ENCODE measurements around the gene MDFIC.

Gene MDFIC

DNA sequence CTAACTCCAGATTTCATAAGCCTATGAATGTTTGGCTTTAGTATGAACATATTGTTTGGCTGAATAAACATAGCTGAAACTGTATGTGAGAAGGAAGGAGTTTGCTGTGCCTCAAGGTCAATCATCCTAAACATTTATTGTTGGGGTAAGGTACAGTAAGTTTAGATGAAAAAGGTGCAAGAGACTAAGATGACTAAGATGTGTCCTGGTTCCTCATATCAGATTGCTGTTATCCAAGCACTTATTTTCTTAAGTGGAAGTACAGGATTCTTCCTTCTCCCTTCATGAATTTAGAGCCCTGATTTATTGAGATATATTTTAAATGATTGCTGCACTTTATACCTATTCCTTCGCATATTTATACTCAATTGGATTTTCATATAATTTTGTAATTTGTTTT is 12.2 kb downstream of the MDFIC start:
- Mint-ChIP-seq H3K27ac (no peak overlapping the region), H3K27me3 (no peaks in the 10 kb centered on the region), H3K4me3 (no peak overlapping the region), H3K4me1 (ENCODE audit: low read depth) (peaks cover 50% of the 10 kb centered on the region), H3K9me3 (no peaks in the 10 kb centered on the region), H3K36me3 (ENCODE audit: low read depth) (peaks cover 40% of the 10 kb centered on the region)
- DNase-seq, result no peak

DNA sequence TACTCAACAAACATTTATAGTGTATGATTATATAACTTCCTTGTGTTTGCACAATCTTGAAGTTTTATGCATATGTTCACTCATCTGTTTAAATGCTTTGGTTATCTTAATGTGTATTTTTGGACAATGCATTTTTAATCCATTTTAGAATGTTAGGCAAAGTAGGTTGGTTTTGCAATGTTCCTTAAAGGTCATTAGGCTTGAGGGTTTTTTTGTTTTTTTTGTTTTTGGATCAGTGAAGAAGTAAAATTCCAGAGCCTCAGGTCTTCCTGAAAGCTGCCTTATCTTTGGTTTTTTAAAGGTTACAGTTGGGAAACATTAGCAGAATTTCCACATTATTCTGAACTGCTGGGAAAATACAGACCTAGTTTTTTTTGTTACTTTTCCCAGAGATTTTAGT is 12.8 kb downstream of the MDFIC start:
- Mint-ChIP-seq H3K27me3 (no peaks in the 10 kb centered on the region), H3K27ac (peak overlapping the region; percentile 64), H3K9me3 (no peaks in the 10 kb centered on the region), H3K4me1 (ENCODE audit: low read depth) (peaks cover 56% of the 10 kb centered on the region), H3K36me3 (ENCODE audit: low read depth) (peaks cover 44% of the 10 kb centered on the region), H3K4me3 (peak overlapping the region; percentile 11)
- DNase-seq, result no peak

DNA sequence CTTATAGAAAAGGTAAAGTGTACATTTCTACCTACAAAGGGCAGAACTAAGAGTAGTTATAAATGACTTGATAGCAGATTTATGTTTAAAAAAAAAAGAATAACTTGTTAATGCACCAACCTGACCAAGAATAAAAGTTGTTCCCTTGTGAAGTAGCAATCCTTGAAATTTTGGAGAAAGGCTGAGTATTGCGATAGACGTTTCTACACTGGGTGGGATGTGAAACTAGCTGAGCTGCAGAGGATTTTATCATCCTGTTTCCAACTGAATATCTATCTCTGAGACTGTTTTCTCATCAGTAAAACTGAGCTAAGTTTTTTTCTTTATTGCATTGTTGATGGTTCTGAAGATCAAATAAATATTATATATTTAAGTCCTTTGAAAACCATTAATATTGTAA is 14.6 kb downstream of the MDFIC start:
- H3K4me3 Mint-ChIP-seq, result peak overlapping the region; percentile 11
- peaks cover 57% of the 10 kb centered on the region for H3K36me3 Mint-ChIP-seq (ENCODE audit: low read depth)
- peak overlapping the region; percentile 17 for H3K27ac Mint-ChIP-seq
- H3K9me3 Mint-ChIP-seq, result no peaks in the 10 kb centered on the region
- no peaks in the 10 kb centered on the region for H3K27me3 Mint-ChIP-seq
- peaks cover 73% of the 10 kb centered on the region for H3K4me1 Mint-ChIP-seq (ENCODE audit: low read depth)
- DNase-seq, result no peak

DNA sequence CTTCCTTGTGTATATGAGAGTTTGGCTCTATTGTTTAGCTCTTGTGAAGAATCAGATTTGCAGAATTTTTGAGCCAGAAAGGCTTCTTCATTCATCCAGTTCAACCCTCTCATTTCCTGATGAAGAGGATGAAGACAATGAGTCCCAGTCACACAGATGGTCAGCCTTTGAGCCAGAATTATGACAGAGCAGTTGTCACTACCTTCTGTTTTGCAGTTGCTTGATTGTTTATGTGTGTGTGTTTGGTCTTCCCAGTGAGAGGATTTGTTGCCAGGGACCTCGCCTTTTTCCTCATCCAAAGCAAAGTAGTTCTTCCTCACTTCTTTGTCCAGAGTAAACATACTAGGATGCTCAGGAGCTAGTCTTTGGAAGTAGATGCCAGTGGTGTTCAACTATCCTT is 15.6 kb downstream of the MDFIC start:
- H3K4me1 Mint-ChIP-seq (ENCODE audit: low read depth), result peaks cover 81% of the 10 kb centered on the region

DNA sequence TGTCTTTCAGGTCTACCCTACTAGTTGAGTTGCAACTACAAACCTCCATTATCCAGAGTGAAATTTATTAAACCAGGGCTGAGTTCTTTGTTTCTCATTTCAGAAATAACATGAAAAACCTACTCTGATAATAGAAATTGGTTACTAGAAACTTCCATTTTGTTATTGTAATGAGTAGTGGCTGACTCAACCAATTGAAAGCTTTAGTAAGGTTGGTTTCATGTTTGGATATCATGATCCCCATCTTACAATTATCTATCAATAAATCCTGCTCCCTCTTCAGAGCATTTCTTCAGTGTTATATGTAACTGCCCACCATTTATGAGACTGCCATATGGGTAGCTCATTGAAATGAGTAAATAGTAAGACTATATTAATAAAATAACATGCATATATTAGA is 16.9 kb downstream of the MDFIC start:
- no peak for DNase-seq
- peaks cover 71% of the 10 kb centered on the region for H3K36me3 Mint-ChIP-seq (ENCODE audit: low read depth)
- no peaks in the 10 kb centered on the region for H3K9me3 Mint-ChIP-seq
- H3K27me3 Mint-ChIP-seq, result no peaks in the 10 kb centered on the region
- no peak overlapping the region for H3K27ac Mint-ChIP-seq
- H3K4me3 Mint-ChIP-seq, result no peak overlapping the region
- H3K4me1 Mint-ChIP-seq (ENCODE audit: low read depth), result peaks cover 86% of the 10 kb centered on the region

More for the DNA sequence above, 15.6 kb downstream of the MDFIC start:
- Mint-ChIP-seq H3K27ac (peak overlapping the region; percentile 38), H3K4me3 (no peak overlapping the region), H3K27me3 (no peaks in the 10 kb centered on the region), H3K36me3 (ENCODE audit: low read depth) (peaks cover 66% of the 10 kb centered on the region), H3K9me3 (no peaks in the 10 kb centered on the region)
- no peak for DNase-seq

DNA sequence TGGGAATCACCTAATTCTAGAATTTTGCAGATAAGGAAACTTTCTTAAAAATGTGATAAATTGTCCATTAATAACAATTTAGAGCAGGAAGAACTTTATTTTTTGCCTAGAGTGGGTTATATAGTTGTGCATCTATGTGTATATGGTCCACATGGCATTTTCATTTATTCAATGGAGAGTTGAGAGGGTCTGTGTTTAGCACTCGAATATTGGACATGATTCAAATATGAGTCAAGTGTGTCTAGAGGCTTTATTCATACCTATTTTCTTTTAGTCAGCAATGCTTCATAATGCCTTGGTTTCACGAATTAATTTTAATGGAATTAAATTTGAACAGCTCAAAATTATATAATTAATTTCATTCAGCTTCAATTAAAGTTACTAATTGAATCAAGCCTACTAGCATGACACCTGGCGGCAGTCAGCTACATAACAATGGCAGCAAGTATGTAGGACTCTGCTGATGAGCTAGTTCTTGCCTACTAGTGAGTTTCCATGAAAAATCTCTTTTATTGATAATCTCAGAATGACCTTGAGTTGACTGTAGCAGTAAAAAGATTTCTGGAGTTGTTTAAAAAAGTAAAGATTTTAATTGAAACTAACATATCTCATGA is 17.7 kb downstream of the MDFIC start:
- DNase-seq, result no peak
- H3K4me1 Mint-ChIP-seq (ENCODE audit: low read depth), result peaks cover 86% of the 10 kb centered on the region
- no peak overlapping the region for H3K4me3 Mint-ChIP-seq
- H3K9me3 Mint-ChIP-seq, result no peaks in the 10 kb centered on the region
- no peaks in the 10 kb centered on the region for H3K27me3 Mint-ChIP-seq
- H3K36me3 Mint-ChIP-seq (ENCODE audit: low read depth), result peaks cover 71% of the 10 kb centered on the region
- no peak overlapping the region for H3K27ac Mint-ChIP-seq

DNA sequence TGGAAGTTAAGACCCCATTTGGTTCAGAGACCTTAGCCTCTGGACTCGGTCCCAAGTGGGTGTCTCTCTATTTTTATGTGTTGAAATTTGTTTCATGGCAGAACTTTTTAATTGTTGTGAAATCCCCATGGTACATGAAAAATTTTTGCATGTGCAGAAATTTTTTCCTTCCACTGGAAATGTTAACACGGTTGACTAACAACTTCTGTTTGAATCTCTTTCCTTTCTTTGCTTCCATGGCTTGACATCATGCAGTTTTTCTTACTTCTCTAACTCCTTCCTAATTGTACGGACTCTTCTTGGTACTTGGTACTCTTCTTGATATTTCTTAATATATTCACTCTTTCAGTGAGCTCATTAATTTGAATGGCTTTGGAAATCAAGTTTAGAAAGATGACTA is 18.3 kb downstream of the MDFIC start:
- Mint-ChIP-seq H3K27ac (peak overlapping the region; percentile 59), H3K4me3 (no peak overlapping the region), H3K27me3 (no peaks in the 10 kb centered on the region), H3K36me3 (ENCODE audit: low read depth) (peaks cover 74% of the 10 kb centered on the region), H3K9me3 (no peaks in the 10 kb centered on the region), H3K4me1 (ENCODE audit: low read depth) (peaks cover 86% of the 10 kb centered on the region)
- DNase-seq, result no peak

DNA sequence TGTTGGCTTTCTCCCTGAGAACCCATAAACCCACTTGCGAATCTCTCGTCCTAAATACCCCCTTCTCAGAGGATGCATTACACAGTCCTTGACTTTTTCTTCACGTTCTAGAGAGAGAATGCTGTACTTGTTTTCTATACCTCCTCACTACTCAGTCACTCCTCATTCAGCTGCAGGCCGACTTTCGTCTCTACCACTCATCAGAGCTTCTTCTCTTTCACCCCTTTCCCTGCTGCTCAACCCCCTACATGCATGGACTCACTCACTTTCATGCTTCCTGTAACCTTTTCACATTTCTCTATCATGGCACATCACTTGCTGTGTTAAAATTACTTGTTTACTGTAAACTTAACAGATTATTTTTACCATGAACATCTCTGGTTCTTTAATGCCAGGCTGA is 19.8 kb downstream of the MDFIC start:
- H3K4me3 Mint-ChIP-seq, result no peak overlapping the region
- peaks cover 81% of the 10 kb centered on the region for H3K36me3 Mint-ChIP-seq (ENCODE audit: low read depth)
- peak overlapping the region; percentile 47 for H3K27ac Mint-ChIP-seq
- peaks cover 82% of the 10 kb centered on the region for H3K4me1 Mint-ChIP-seq (ENCODE audit: low read depth)
- H3K27me3 Mint-ChIP-seq, result no peaks in the 10 kb centered on the region
- no peaks in the 10 kb centered on the region for H3K9me3 Mint-ChIP-seq
- DNase-seq, result no peak

DNA sequence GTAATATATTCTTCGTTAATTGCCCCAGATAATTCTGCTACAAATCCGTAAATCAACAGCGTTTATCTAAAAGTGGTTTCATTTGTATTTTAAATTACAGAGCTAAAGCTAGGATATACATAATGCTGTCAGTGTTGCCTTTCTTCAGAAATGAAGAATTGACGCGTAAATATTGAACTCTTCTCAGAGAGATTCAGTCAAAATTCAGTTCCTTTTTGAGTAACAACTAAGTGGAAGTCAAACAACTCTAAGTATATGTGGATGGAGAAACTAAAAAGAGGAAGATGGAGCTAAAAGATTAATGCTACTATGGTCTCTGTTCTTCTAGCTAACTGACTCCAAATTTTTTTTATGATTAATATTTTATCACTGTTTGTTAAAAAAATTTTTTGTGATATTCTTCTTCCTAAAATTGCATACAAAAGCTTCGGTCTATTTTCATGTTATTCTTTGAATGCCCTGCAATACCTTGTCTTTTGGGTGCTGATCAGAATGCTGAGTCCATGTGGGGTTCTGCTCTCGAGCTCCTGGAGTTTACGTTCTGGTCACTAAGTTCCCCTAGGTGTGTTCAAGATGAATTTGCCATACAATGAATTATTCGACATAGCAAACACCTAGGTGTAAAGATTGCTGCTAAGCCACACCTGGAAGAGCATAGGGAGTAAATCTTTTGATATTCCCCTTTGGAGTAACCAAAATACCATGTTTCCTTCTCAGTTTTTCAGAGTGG is 20.7 kb downstream of the MDFIC start:
- no peak for DNase-seq
- H3K36me3 Mint-ChIP-seq (ENCODE audit: low read depth), result peaks cover 85% of the 10 kb centered on the region
- no peaks in the 10 kb centered on the region for H3K27me3 Mint-ChIP-seq
- no peaks in the 10 kb centered on the region for H3K9me3 Mint-ChIP-seq
- no peak overlapping the region for H3K4me3 Mint-ChIP-seq
- H3K4me1 Mint-ChIP-seq (ENCODE audit: low read depth), result peaks cover 86% of the 10 kb centered on the region
- H3K27ac Mint-ChIP-seq, result peak overlapping the region; percentile 71

DNA sequence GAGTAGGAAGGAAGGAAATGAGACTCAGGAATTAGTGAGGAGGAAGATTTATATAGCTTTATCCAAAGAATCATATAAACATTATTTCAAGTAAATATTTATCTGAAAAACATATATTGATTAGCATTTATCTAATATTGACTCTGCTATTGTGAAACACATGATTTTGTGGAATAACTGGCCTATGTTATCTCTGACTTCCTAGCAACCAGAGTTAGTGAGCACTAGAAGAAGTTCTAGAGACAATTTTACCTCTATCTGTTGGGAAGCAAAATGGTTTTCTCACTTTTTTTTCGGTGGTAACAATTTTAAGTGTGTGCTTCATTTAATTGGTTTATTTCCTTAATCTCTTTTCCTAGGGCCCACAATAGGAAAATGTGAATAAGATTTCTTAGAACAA is 21.6 kb downstream of the MDFIC start:
- peaks cover 89% of the 10 kb centered on the region for H3K4me1 Mint-ChIP-seq (ENCODE audit: low read depth)
- no peak overlapping the region for H3K27ac Mint-ChIP-seq
- H3K36me3 Mint-ChIP-seq (ENCODE audit: low read depth), result peaks cover 89% of the 10 kb centered on the region
- no peak for DNase-seq
- H3K4me3 Mint-ChIP-seq, result no peak overlapping the region
- H3K9me3 Mint-ChIP-seq, result no peaks in the 10 kb centered on the region
- H3K27me3 Mint-ChIP-seq, result no peaks in the 10 kb centered on the region

DNA sequence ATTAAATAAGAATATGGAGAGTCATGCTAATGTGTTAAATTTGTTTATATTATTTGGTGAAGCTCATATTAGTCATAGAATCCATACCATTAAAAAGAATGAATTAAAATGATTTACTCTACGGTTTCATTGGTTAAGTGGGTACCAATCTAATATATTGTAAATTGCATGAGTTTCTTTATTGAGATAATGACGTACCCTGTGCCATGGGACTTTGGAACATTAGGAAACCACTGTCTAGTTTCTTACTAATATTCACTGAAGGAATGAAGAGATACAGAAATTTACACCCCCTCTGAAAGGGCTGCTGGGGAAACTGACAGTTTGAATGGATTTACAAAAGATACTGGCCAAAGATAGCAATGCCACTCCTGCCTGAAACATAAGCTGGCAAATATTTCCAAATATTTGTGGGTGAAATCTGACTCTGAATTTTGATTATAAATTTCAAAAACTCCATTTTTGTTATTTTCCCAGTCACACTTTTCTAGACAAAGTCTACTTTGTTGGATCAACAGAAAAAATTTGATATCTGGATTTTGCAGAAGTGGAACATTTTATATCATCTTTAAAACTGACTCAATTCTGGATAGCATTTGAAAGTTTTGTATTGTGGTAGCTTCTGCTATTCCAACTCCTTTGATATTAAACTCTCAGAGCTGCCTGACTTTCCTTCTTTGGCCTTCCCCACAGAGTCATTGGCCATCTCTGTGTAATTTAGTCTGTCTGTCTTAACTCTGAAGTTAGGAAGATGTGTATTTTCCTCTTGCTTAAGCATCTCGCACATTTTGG is 22.3 kb downstream of the MDFIC start:
- H3K36me3 Mint-ChIP-seq (ENCODE audit: low read depth), result peaks cover 91% of the 10 kb centered on the region
- no peaks in the 10 kb centered on the region for H3K27me3 Mint-ChIP-seq
- no peaks in the 10 kb centered on the region for H3K9me3 Mint-ChIP-seq
- DNase-seq, result no peak
- no peak overlapping the region for H3K4me3 Mint-ChIP-seq
- peaks cover 89% of the 10 kb centered on the region for H3K4me1 Mint-ChIP-seq (ENCODE audit: low read depth)
- H3K27ac Mint-ChIP-seq, result peak overlapping the region; percentile 61

DNA sequence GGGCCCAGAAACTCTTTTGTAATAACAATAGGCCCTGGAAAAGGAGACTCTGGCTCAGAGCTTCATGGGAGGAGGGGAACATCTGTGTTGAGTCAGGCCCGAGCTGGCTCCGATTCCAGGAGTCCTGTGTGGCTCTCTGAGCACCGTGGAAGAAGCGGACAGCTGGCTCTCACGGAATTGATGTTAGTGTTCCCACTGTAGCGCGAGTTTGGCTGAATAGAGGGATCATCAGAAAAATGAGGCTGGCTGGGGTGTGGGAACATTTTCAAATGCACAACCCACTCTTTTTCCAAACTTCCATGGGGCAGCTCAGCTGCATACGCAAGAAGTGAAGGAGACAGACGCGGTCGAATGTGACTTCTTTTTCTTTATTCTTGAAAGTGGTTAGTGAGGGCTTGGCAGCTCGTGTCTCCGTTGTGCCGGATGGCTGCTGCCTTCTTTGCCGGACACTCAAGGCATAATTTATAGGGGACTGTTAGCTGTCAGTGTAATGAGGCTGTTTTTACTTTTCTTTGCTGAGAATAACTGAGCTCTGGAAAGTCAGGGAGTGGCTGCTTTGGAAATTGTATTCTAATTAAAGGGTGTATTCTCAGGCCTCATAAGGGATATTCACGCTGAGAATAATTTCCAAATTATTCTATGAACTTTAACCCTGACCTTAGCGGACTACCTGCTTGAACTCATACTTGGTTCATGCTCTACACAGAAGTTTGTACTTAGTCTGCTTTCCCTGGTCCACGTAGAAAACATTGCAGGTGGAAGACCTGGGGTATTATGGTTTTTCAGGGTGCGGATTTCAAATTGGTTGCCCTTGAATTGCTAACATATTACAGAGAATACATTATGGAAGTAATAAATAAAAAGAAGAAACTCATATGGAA is 23.1 kb downstream of the MDFIC start:
- DNase-seq, result no peak
- no peaks in the 10 kb centered on the region for H3K9me3 Mint-ChIP-seq
- H3K4me1 Mint-ChIP-seq (ENCODE audit: low read depth), result peaks cover 89% of the 10 kb centered on the region
- no peak overlapping the region for H3K4me3 Mint-ChIP-seq
- H3K36me3 Mint-ChIP-seq (ENCODE audit: low read depth), result peaks cover 93% of the 10 kb centered on the region
- H3K27me3 Mint-ChIP-seq, result no peaks in the 10 kb centered on the region
- H3K27ac Mint-ChIP-seq, result peak overlapping the region; percentile 61

DNA sequence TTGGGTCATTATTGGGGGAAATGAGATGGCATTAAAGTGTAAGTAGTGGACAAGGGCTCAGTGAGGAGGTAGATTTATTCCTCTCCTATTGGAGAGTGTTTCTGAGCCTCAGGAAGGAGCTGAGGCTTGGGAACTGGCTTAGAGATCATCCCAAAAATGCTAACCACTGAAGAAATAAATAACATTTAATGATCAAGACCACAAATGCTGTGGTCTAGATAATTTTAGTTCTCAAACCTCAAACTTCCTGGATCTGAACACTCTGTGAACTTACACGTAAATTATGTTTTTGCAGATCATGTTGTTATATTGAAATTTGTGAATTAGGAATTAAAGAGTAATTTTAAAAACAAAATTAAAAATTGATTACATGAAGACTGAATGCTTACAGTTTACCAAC is 27.3 kb downstream of the MDFIC start:
- Mint-ChIP-seq H3K9me3 (no peaks in the 10 kb centered on the region), H3K4me1 (ENCODE audit: low read depth) (peaks cover 76% of the 10 kb centered on the region), H3K27ac (no peak overlapping the region), H3K36me3 (ENCODE audit: low read depth) (peaks cover 80% of the 10 kb centered on the region), H3K27me3 (no peaks in the 10 kb centered on the region), H3K4me3 (no peak overlapping the region)
- DNase-seq, result no peak

DNA sequence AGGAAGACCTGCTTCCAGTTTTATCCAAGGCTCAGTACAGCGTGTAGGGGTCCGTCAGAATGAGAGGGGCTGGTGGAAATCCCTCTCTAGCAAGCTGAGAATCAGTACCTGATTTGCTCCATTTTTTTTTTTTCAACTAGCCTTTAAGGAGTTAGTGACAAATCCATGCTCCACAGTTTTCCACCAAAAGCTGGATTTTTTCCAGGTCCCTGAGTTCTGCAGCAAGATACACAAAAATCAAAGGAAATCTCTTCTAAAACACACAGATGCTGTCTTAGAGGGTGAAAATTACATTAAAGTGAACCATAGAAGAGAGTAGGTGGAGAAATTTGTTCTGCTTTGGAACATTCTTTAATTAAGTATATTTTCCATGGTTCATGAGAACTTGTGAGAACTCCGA is 30.4 kb downstream of the MDFIC start:
- no peak for DNase-seq
- Mint-ChIP-seq H3K4me1 (ENCODE audit: low read depth) (peaks cover 76% of the 10 kb centered on the region), H3K27me3 (no peaks in the 10 kb centered on the region), H3K36me3 (ENCODE audit: low read depth) (peaks cover 76% of the 10 kb centered on the region), H3K9me3 (no peaks in the 10 kb centered on the region), H3K27ac (no peak overlapping the region), H3K4me3 (no peak overlapping the region)
